DMS53 (cell line): ENCODE measurements around the gene LRRC73.
A peak's percentile ranks its signal among the peaks of the same experiment; 100 is the strongest.
"Not testable (repeated sequence)": the region's sequence is repeated elsewhere in the genome, so short reads cannot be mapped to it uniquely, and the experiment has no call there.

Source experiments
- DNase-seq: peaks from one replicate; lab custom pipeline; 2025; lab: John Stamatoyannopoulos, UW

The LRRC73 gene

GRCh38 chr6:43510827-43511163 is 649 bp upstream of the LRRC73 start:
- DNase-seq, result peak; percentile 87

- peak; percentile 62 for DNase-seq
Observed at GRCh38 chr6:43509142-43509983, 783 bp downstream of the LRRC73 start.

GRCh38 chr6:43508481-43509141 is 1.5 kb downstream of the LRRC73 start:
- DNase-seq, result no peak

- peak; percentile 86 for DNase-seq
Observed at GRCh38 chr6:43506667-43507471, 3.3 kb downstream of the LRRC73 start.

GRCh38 chr6:43506171-43506570 is 4.0 kb downstream of the LRRC73 start:
- no peak for DNase-seq

- DNase-seq, result no peak
Observed at GRCh38 chr6:43505718-43506117, 4.4 kb downstream of the LRRC73 start.

GRCh38 chr6:43504756-43505593 is 5.2 kb downstream of the LRRC73 start:
- DNase-seq, result no peak

- DNase-seq, result no peak
Observed at GRCh38 chr6:43503443-43503842, 6.7 kb downstream of the LRRC73 start.

- DNase-seq, result no peak
Observed at GRCh38 chr6:43502666-43503065, 7.5 kb downstream of the LRRC73 start.

- DNase-seq, result no peak
Observed at GRCh38 chr6:43500921-43501320, 9.2 kb downstream of the LRRC73 start.

- no peak for DNase-seq
Observed at GRCh38 chr6:43499028-43499815, 10.9 kb downstream of the LRRC73 start.

- not testable (repeated sequence) for DNase-seq
Observed at GRCh38 chr6:43498291-43498690, 11.9 kb downstream of the LRRC73 start.

GRCh38 chr6:43497689-43498088 is 12.5 kb downstream of the LRRC73 start:
- no peak for DNase-seq

GRCh38 chr6:43497129-43497396 is 13.1 kb downstream of the LRRC73 start:
- no peak for DNase-seq

GRCh38 chr6:43496370-43497128 is 13.6 kb downstream of the LRRC73 start:
- peak; percentile 38 for DNase-seq

- peak; percentile 22 for DNase-seq
Observed at GRCh38 chr6:43495409-43495941, 14.7 kb downstream of the LRRC73 start.

GRCh38 chr6:43494766-43495165 is 15.4 kb downstream of the LRRC73 start:
- DNase-seq, result no peak

GRCh38 chr6:43494321-43494720 is 15.8 kb downstream of the LRRC73 start:
- no peak for DNase-seq

- no peak for DNase-seq
Observed at GRCh38 chr6:43493833-43494232, 16.3 kb downstream of the LRRC73 start.

- DNase-seq, result no peak
Observed at GRCh38 chr6:43493230-43493629, 16.9 kb downstream of the LRRC73 start.
